H9 (cell line): ENCODE results near the gene GCK. TPM values are rescaled to one million over a fixed set of nuclear protein-coding genes. Genes with fewer than 3 reads are reported as not detected.

ENCODE experiments used
- DNase-seq: peaks from one replicate; pipeline ENCODE4 v3.0.0-alpha.2; 2017
- H2AFZ ChIP-seq: one replicate; pipeline ENCODE4 v1.6.1; 2013; ENCODE audit warnings: mild to moderate bottlenecking, low read length, control low read depth, moderate library complexity
- H2AK5ac ChIP-seq: 2 replicates; pipeline ENCODE4 v1.6.1; 2013; ENCODE audit warnings: low read length, control low read depth, mixed read lengths; ENCODE audit not compliant: insufficient read length
- H2BK120ac ChIP-seq: one replicate; pipeline ENCODE4 v1.6.1; 2013; ENCODE audit warnings: low read depth, mild to moderate bottlenecking, low read length, control low read depth, inconsistent platforms; ENCODE audit not compliant: poor library complexity, severe bottlenecking
- H2BK12ac ChIP-seq: 2 replicates; pipeline ENCODE4 v1.6.1; 2013; ENCODE audit warnings: low read length, control low read depth, mixed read lengths, low read depth; ENCODE audit not compliant: insufficient read length
- H2BK15ac ChIP-seq: 2 replicates; pipeline ENCODE4 v1.6.1; 2013; ENCODE audit warnings: low read depth, low read length, control low read depth
- H2BK20ac ChIP-seq: one replicate; pipeline ENCODE4 v1.6.1; 2013; ENCODE audit warnings: low read depth, mild to moderate bottlenecking, low read length, control low read depth, inconsistent platforms; ENCODE audit not compliant: poor library complexity, severe bottlenecking
- H2BK5ac ChIP-seq: 2 replicates; pipeline ENCODE4 v1.6.1; 2013; ENCODE audit warnings: low read length, control low read depth, mixed read lengths; ENCODE audit not compliant: insufficient read length
- H3K14ac ChIP-seq: 2 replicates; pipeline ENCODE4 v1.6.1; 2013; ENCODE audit warnings: low read length, control low read depth; ENCODE audit not compliant: insufficient read depth
- H3K18ac ChIP-seq: 2 replicates; pipeline ENCODE4 v1.6.1; 2013; ENCODE audit warnings: low read depth, mild to moderate bottlenecking, mixed read lengths, low read length, control low read depth; ENCODE audit not compliant: insufficient read length
- H3K23ac ChIP-seq: 2 replicates; pipeline ENCODE4 v1.6.1; 2013; ENCODE audit warnings: low read length, control low read depth, mixed read lengths, low read depth; ENCODE audit not compliant: insufficient read length
- H3K23me2 ChIP-seq: 2 replicates; pipeline ENCODE4 v1.6.1; 2013; ENCODE audit warnings: low read depth, mild to moderate bottlenecking, mixed read lengths, low read length, control low read depth; ENCODE audit not compliant: insufficient read length, poor library complexity, severe bottlenecking
- H3K27ac ChIP-seq: 2 replicates; pipeline ENCODE4 v1.5.1; 2013; ENCODE audit warnings: low read length, control low read depth, mixed read lengths, low read depth; ENCODE audit not compliant: insufficient read length
- H3K27me3 ChIP-seq: 2 replicates; pipeline ENCODE4 v1.6.1; 2013; ENCODE audit warnings: low read length, control low read depth, inconsistent platforms; ENCODE audit not compliant: insufficient read depth
- H3K4ac ChIP-seq: 2 replicates; pipeline ENCODE4 v1.6.1; 2013; ENCODE audit warnings: low read depth, mild to moderate bottlenecking, control low read depth, inconsistent platforms, low read length, moderate library complexity
- H3K4me1 ChIP-seq: 2 replicates; pipeline ENCODE4 v1.6.1; 2013; ENCODE audit warnings: low read length, control low read depth, inconsistent platforms; ENCODE audit not compliant: insufficient read depth
- H3K4me2 ChIP-seq: 2 replicates; pipeline ENCODE4 v1.6.1; 2013; ENCODE audit warnings: low read length, control low read depth, mixed read lengths; ENCODE audit not compliant: insufficient read length, insufficient read depth
- H3K56ac ChIP-seq: 2 replicates; pipeline ENCODE4 v1.6.1; 2013; ENCODE audit warnings: low read depth, mild to moderate bottlenecking, mixed read lengths, low read length, control low read depth; ENCODE audit not compliant: insufficient read length
- H3K79me1 ChIP-seq: 2 replicates; pipeline ENCODE4 v1.6.1; 2013; ENCODE audit warnings: low read depth, mild to moderate bottlenecking, moderate library complexity, low read length, control low read depth, inconsistent platforms; ENCODE audit not compliant: insufficient read depth, poor library complexity, severe bottlenecking
- H3K79me2 ChIP-seq: 2 replicates; pipeline ENCODE4 v1.6.1; 2013; ENCODE audit warnings: low read length, control low read depth, inconsistent platforms; ENCODE audit not compliant: insufficient read depth
- H3K9ac ChIP-seq: 2 replicates; pipeline ENCODE4 v1.6.1; 2013; ENCODE audit warnings: low read length, control low read depth, mixed read lengths; ENCODE audit not compliant: insufficient read length; ENCODE audit errors: extremely low read depth
- H3K9me3 ChIP-seq: one replicate; pipeline ENCODE4 v1.6.1; 2013; ENCODE audit warnings: low read depth, low read length, inconsistent platforms; ENCODE audit not compliant: control insufficient read depth
- H3T11ph ChIP-seq: one replicate; pipeline ENCODE4 v1.6.1; 2013; ENCODE audit warnings: mild to moderate bottlenecking, low read length, control low read depth, inconsistent platforms
- H4K20me1 ChIP-seq: one replicate; pipeline ENCODE4 v1.6.1; 2013; ENCODE audit not compliant: control insufficient read depth, insufficient read length, insufficient read depth
- H4K5ac ChIP-seq: 2 replicates; pipeline ENCODE4 v1.6.1; 2013; ENCODE audit warnings: low read depth, mild to moderate bottlenecking, mixed read lengths, low read length, control low read depth; ENCODE audit not compliant: insufficient read length
- H4K8ac ChIP-seq: replicated peaks from 2 replicates; pipeline ENCODE4 v1.6.1; 2013; ENCODE audit warnings: low read length, control low read depth, mixed read lengths, low read depth; ENCODE audit not compliant: insufficient read length
- H4K91ac ChIP-seq: 2 replicates; pipeline ENCODE4 v1.6.1; 2013; ENCODE audit warnings: low read depth, mild to moderate bottlenecking, moderate library complexity, mixed read lengths, low read length, control low read depth; ENCODE audit not compliant: insufficient read length
- H3K27ac Mint-ChIP-seq, 3 experiments: 2 replicates in 2 of 3; 3 replicates in 1 of 3; pipeline ENCODE4 v1.8.0; 2020 to 2021; ENCODE audit warnings: mixed read lengths in 3 of 3, mild to moderate bottlenecking in 1 of 3, moderate library complexity in 1 of 3
- H3K27me3 Mint-ChIP-seq: 2 replicates; pipeline ENCODE4 v1.8.0; 2021; ENCODE audit warnings: low read depth, mild to moderate bottlenecking, moderate library complexity, mixed read lengths
- H3K36me3 Mint-ChIP-seq, 3 experiments: 2 replicates in 2 of 3; 3 replicates in 1 of 3; pipeline ENCODE4 v1.8.0; 2020 to 2021; ENCODE audit warnings: low read depth in 3 of 3, mixed read lengths in 3 of 3; ENCODE audit not compliant: insufficient read depth in 1 of 3
- H3K4me1 Mint-ChIP-seq, 2 experiments: 2 replicates each; pipeline ENCODE4 v1.8.0; 2020; ENCODE audit warnings: mixed read lengths in 2 of 2
- H3K4me3 Mint-ChIP-seq, 2 experiments: 2 replicates in 1 of 2; 3 replicates in 1 of 2; pipeline ENCODE4 v1.8.0; 2020 to 2021; ENCODE audit warnings: mild to moderate bottlenecking in 2 of 2, mixed read lengths in 2 of 2, moderate library complexity in 1 of 2
- H3K9me3 Mint-ChIP-seq, 2 experiments: 2 replicates in 1 of 2; 3 replicates in 1 of 2; pipeline ENCODE4 v1.8.0; 2020; ENCODE audit warnings: mild to moderate bottlenecking in 2 of 2, mixed read lengths in 2 of 2, moderate library complexity in 1 of 2
- CTCF ChIP-seq: fragments of 200-600 bp; sonication (generic); conservative IDR thresholded peaks from 3 replicates; pipeline ENCODE4 v1.8.0; 2021; ENCODE audit warnings: antibody characterized with exemption, mild to moderate bottlenecking
- WGBS: extraction: QIAGEN DNeasy Blood & Tissue Kit; methylation state at CpG from one replicate; pipeline ENCODE4 v1.1.7; 2013; ENCODE audit warnings: missing lambda C conversion rate, low lambda C conversion rate, mixed read lengths; ENCODE audit not compliant: insufficient read length; ENCODE audit errors: extremely low coverage; 5-methylcytosine and 5-hydroxymethylcytosine counted together
- total RNA-seq: library from RNA; stranded (reverse); gene quantifications from 2 replicates; pipeline ENCODE4 v1.2.1, GENCODE V29; 2021

GCK gene
- total RNA-seq, 1 experiment from 2014 or later: 0.98 TPM

DNA sequence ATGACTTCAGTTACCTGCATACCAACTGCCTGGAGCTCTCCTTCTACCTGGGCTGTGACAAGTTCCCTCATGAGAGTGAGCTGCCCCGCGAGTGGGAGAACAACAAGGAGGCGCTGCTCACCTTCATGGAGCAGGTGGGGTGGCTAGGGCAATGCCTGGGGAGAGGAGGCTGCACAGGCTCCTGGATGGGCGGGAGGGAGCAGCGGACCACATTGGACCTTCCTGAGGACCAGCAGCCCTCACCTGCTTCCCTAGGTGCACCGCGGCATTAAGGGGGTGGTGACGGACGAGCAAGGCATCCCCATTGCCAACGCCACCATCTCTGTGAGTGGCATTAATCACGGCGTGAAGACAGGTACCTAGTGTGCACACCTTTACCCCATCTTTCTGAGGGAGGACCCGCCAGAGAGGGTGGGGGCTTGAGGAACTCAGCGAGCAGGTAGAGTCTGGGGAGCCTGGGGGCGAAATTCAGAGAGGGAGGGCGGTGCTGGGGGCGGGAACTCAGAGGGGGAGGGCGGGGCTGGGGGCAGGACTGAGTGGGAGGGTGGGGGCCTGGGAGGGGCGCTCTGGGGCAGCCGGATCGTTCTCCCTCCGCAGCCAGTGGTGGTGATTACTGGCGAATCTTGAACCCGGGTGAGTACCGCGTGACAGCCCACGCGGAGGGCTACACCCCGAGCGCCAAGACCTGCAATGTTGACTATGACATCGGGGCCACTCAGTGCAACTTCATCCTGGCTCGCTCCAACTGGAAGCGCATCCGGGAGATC lies 76.1 kb downstream of the GCK start:
- H2BK5ac ChIP-seq: no peak overlapping the region
- H3K4me1 ChIP-seq: no peaks in the 10 kb centered on the region
- no peak overlapping the region for H3K9ac ChIP-seq
- no peak overlapping the region for H4K5ac ChIP-seq
- no peak overlapping the region for H3K4ac ChIP-seq
- no peaks in the 10 kb centered on the region for H3K9me3 ChIP-seq
- no peak overlapping the region for H3K14ac ChIP-seq
- H3K27ac Mint-ChIP-seq: peak overlapping the region in 1 of 3 experiments; percentile 62; a peak in 1 of 7 replicates
- no peak overlapping the region for H3K4me3 Mint-ChIP-seq
- no peaks in the 10 kb centered on the region for H3K9me3 Mint-ChIP-seq
- no peak overlapping the region for H2AK5ac ChIP-seq
- peaks cover 21 to 63% (median 58%) of the 10 kb centered on the region in 3 experiments; a peak in 6 of 7 replicates for H3K36me3 Mint-ChIP-seq
- TF ChIP-seq CTCF: no peak
- no peak overlapping the region for H2AFZ ChIP-seq
- no peak overlapping the region for H4K8ac ChIP-seq
- no peak overlapping the region for H3K27ac ChIP-seq
- no peaks in the 10 kb centered on the region for H3K79me1 ChIP-seq
- no peaks in the 10 kb centered on the region for H3K23me2 ChIP-seq
- no CpG with 5 or more reads among the region's 34 CpGs for WGBS
- no peak overlapping the region for H3K56ac ChIP-seq
- H4K20me1 ChIP-seq: no peaks in the 10 kb centered on the region
- DNase-seq: no peak
- no peak overlapping the region for H3K18ac ChIP-seq
- no peaks in the 10 kb centered on the region for H3K79me2 ChIP-seq
- no peak overlapping the region for H3T11ph ChIP-seq
- 0 out of 4 replicates have a peak, but pooled peaks cover 0 to 4% of the 10 kb centered on the region in 2 experiments for H3K4me1 Mint-ChIP-seq
- no peak overlapping the region for H2BK15ac ChIP-seq
- no peak overlapping the region for H2BK120ac ChIP-seq
- H3K27me3 Mint-ChIP-seq: no peaks in the 10 kb centered on the region; the same call in 1 of the 2 replicates
- no peak overlapping the region for H3K23ac ChIP-seq
- H4K91ac ChIP-seq: no peak overlapping the region
- no peak overlapping the region for H2BK20ac ChIP-seq
- no peak overlapping the region for H3K4me2 ChIP-seq
- H3K27me3 ChIP-seq: no peaks in the 10 kb centered on the region
- no peak overlapping the region for H2BK12ac ChIP-seq
